ENCODE measurements around the gene ACTBL2. TPM values are rescaled to one million over a fixed set of nuclear protein-coding genes. Genes with fewer than 3 reads are reported as not detected.

The ACTBL2 gene
- total RNA-seq: not detected in 2 replicates

DNA sequence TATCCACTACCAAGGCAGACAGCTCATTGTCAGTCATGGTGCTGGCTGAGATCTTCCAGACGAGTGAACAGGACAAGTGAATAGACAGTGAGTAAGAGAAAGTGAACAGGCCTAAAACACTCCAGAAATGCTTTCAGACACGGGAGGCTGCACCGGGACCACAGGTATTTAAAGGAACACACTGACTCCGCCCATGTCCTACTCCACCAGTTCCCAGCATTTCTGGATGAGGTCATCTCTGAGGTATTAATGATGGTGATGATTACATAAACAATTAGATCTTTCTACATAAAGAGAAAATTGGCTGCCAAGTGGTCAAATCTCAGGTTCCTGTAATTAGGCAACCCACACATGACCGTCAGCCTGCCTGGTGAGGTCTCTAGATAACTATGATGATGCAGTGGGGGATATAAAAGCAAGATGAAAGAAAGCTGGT is at the start of gene ACTBL2:
Gene ACTBL2, minus strand, starts transcription at position 141 of the 436 bp plus-strand sequence. Its CDS starts 104 bp downstream, at position 37.
- no peaks in the 10 kb centered on the region for H3K9me3 ChIP-seq (ENCODE audit: low read depth, low read length)
- no peaks in the 10 kb centered on the region for H3K79me2 ChIP-seq (ENCODE audit: insufficient read depth, low read length)
- H2AFZ ChIP-seq (ENCODE audit: low read length): peak within 1 kb of the TSS; percentile 24
- TF ChIP-seq CTCF (IDR thresholded peaks at IDR 0.05; ENCODE audit: extremely low read depth, low read depth, low read length): no peak
- H3K27ac ChIP-seq (ENCODE audit: low read depth, low read length): peak within 1 kb of the TSS; percentile 39
- no peak for DNase-seq (ENCODE audit: insufficient read length, low spot score, missing footprints)
- H3K27me3 ChIP-seq (ENCODE audit: insufficient read depth, low read length): no peaks in the 10 kb centered on the region
- H4K20me1 ChIP-seq (ENCODE audit: insufficient read depth, low read length): no peaks in the 10 kb centered on the region
- H3K4me1 ChIP-seq (ENCODE audit: insufficient read depth, low read length): no peaks in the 10 kb centered on the region
- H3K4me3 ChIP-seq (ENCODE audit: insufficient read depth, low read length): no peak within 1 kb of the TSS
- H3K36me3 ChIP-seq (ENCODE audit: insufficient read depth, low read length): no peaks in the 10 kb centered on the region
- no peak within 1 kb of the TSS for H3K4me2 ChIP-seq (ENCODE audit: insufficient read depth, low read length)

GRCh38 chr5:57531333-57531732 is 48.7 kb upstream of the ACTBL2 start:
- no peak for TF ChIP-seq CTCF (IDR thresholded peaks at IDR 0.05; ENCODE audit: extremely low read depth, low read depth, low read length)
- Histone ChIP-seq H3K36me3 (ENCODE audit: insufficient read depth, low read length) (no peaks in the 10 kb centered on the region), H4K20me1 (ENCODE audit: insufficient read depth, low read length) (no peaks in the 10 kb centered on the region), H3K79me2 (ENCODE audit: insufficient read depth, low read length) (no peaks in the 10 kb centered on the region), H3K27me3 (ENCODE audit: insufficient read depth, low read length) (no peaks in the 10 kb centered on the region), H3K27ac (ENCODE audit: low read depth, low read length) (no peak overlapping the region), H3K4me2 (ENCODE audit: insufficient read depth, low read length) (no peak overlapping the region), H3K9me3 (ENCODE audit: low read depth, low read length) (no peaks in the 10 kb centered on the region), H3K4me3 (ENCODE audit: insufficient read depth, low read length) (no peak overlapping the region), H2AFZ (ENCODE audit: low read length) (no peak overlapping the region), H3K4me1 (ENCODE audit: insufficient read depth, low read length) (peaks cover 12% of the 10 kb centered on the region)
- DNase-seq (ENCODE audit: insufficient read length, low spot score, missing footprints): no peak

GRCh38 chr5:57529864-57530263 is 47.3 kb upstream of the ACTBL2 start:
- Histone ChIP-seq H3K79me2 (ENCODE audit: insufficient read depth, low read length) (no peaks in the 10 kb centered on the region), H3K27ac (ENCODE audit: low read depth, low read length) (no peak overlapping the region), H4K20me1 (ENCODE audit: insufficient read depth, low read length) (no peaks in the 10 kb centered on the region)

GRCh38 chr5:57527870-57528269 is 45.3 kb upstream of the ACTBL2 start:
- TF ChIP-seq CTCF (IDR thresholded peaks at IDR 0.05; ENCODE audit: extremely low read depth, low read depth, low read length): no peak
- Histone ChIP-seq H3K4me3 (ENCODE audit: insufficient read depth, low read length) (no peak overlapping the region), H3K9me3 (ENCODE audit: low read depth, low read length) (no peaks in the 10 kb centered on the region), H3K4me2 (ENCODE audit: insufficient read depth, low read length) (no peak overlapping the region), H3K27ac (ENCODE audit: low read depth, low read length) (no peak overlapping the region), H4K20me1 (ENCODE audit: insufficient read depth, low read length) (no peaks in the 10 kb centered on the region), H3K4me1 (ENCODE audit: insufficient read depth, low read length) (peaks cover 6% of the 10 kb centered on the region), H2AFZ (ENCODE audit: low read length) (no peak overlapping the region), H3K36me3 (ENCODE audit: insufficient read depth, low read length) (no peaks in the 10 kb centered on the region), H3K79me2 (ENCODE audit: insufficient read depth, low read length) (no peaks in the 10 kb centered on the region), H3K27me3 (ENCODE audit: insufficient read depth, low read length) (no peaks in the 10 kb centered on the region)
- DNase-seq (ENCODE audit: insufficient read length, low spot score, missing footprints): no peak

More at GRCh38 chr5:57529864-57530263, 47.3 kb upstream of the ACTBL2 start:
- Histone ChIP-seq H3K4me2 (ENCODE audit: insufficient read depth, low read length) (no peak overlapping the region), H2AFZ (ENCODE audit: low read length) (no peak overlapping the region), H3K36me3 (ENCODE audit: insufficient read depth, low read length) (no peaks in the 10 kb centered on the region), H3K27me3 (ENCODE audit: insufficient read depth, low read length) (no peaks in the 10 kb centered on the region), H3K4me1 (ENCODE audit: insufficient read depth, low read length) (peaks cover 12% of the 10 kb centered on the region), H3K4me3 (ENCODE audit: insufficient read depth, low read length) (no peak overlapping the region), H3K9me3 (ENCODE audit: low read depth, low read length) (no peaks in the 10 kb centered on the region)
- no peak for TF ChIP-seq CTCF (IDR thresholded peaks at IDR 0.05; ENCODE audit: extremely low read depth, low read depth, low read length)
- DNase-seq (ENCODE audit: insufficient read length, low spot score, missing footprints): no peak
